Measurements from ENCODE around the gene IL23R.

GRCh38 chr1:67144696-67145095, 21.6 kb upstream of the IL23R start:
- TF ChIP-seq, protein P1, sequence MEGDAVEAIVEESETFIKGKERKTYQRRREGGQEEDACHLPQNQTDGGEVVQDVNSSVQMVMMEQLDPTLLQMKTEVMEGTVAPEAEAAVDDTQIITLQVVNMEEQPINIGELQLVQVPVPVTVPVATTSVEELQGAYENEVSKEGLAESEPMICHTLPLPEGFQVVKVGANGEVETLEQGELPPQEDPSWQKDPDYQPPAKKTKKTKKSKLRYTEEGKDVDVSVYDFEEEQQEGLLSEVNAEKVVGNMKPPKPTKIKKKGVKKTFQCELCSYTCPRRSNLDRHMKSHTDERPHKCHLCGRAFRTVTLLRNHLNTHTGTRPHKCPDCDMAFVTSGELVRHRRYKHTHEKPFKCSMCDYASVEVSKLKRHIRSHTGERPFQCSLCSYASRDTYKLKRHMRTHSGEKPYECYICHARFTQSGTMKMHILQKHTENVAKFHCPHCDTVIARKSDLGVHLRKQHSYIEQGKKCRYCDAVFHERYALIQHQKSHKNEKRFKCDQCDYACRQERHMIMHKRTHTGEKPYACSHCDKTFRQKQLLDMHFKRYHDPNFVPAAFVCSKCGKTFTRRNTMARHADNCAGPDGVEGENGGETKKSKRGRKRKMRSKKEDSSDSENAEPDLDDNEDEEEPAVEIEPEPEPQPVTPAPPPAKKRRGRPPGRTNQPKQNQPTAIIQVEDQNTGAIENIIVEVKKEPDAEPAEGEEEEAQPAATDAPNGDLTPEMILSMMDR (IDR thresholded peaks at IDR 0.05) = no peak
- TF ChIP-seq POLR2AphosphoS5 (IDR thresholded peaks at IDR 0.05) (no peak), POLR2A (IDR thresholded peaks at IDR 0.05) (no peak)
